IMR-90 (cell line): ENCODE data around the gene ROR2. TPM values are rescaled to one million over a fixed set of nuclear protein-coding genes. Genes with fewer than 3 reads are reported as not detected.

ENCODE experiments used
- ATAC-seq: fragments of 200-7000 bp; cut with Tn5 transposase; 2 replicates; pipeline ENCODE4 v1.9.1; 2020; ENCODE audit warnings: low read depth, mild to moderate bottlenecking, moderate library complexity
- BruUV-seq: library from RNA; stranded (reverse); fragments of 400-500 nt; replicated peaks from 2 replicates; lab custom pipeline; 2021; lab: Mats Ljungman, UMichigan
- CTCF ChIA-PET: fragments of 300-600 bp; formaldehyde crosslinking; extraction: SDS; loops from one replicate; lab custom pipeline; 2021; ENCODE audit warnings: antibody characterized with exemption; lab: Yijun Ruan, JAX
- POLR2A ChIA-PET: fragments of 300-600 bp; sonication (Branson Sonifier 250); formaldehyde crosslinking; loops from one replicate; lab custom pipeline; 2022; ENCODE audit warnings: antibody characterized with exemption; ENCODE audit not compliant: unreplicated experiment; lab: Charles Lee
- DNase-seq: peaks from one replicate; pipeline ENCODE4 v3.0.0; 2013
- H2AFZ ChIP-seq: replicated peaks from 2 replicates; pipeline ENCODE3; 2013; ENCODE audit warnings: low read length, mild to moderate bottlenecking; ENCODE audit not compliant: poor library complexity
- H2AK5ac ChIP-seq: 2 replicates; pipeline ENCODE4 v1.6.1; 2013; ENCODE audit warnings: low read depth, low read length, inconsistent platforms
- H2AK9ac ChIP-seq: replicated peaks from 2 replicates; pipeline ENCODE3; 2013; ENCODE audit warnings: mild to moderate bottlenecking, low read depth, low read length, moderate library complexity; ENCODE audit not compliant: poor library complexity
- H2BK120ac ChIP-seq: 2 replicates; pipeline ENCODE4 v1.6.1; 2013; ENCODE audit warnings: low read depth, low read length, inconsistent platforms
- H2BK15ac ChIP-seq: 3 replicates; pipeline ENCODE4 v1.6.1; 2013; ENCODE audit warnings: low read depth, low read length, inconsistent platforms
- H2BK20ac ChIP-seq: 2 replicates; pipeline ENCODE4 v1.6.1; 2013; ENCODE audit warnings: low read depth, mild to moderate bottlenecking, inconsistent platforms, low read length, moderate library complexity
- H2BK5ac ChIP-seq: 2 replicates; pipeline ENCODE4 v1.6.1; 2013; ENCODE audit warnings: mild to moderate bottlenecking, low read depth, low read length, inconsistent platforms; ENCODE audit not compliant: poor library complexity, severe bottlenecking
- H3K14ac ChIP-seq: replicated peaks from 2 replicates; pipeline ENCODE4 v1.6.1; 2013; ENCODE audit warnings: low read depth, low read length, inconsistent platforms
- H3K18ac ChIP-seq: 2 replicates; pipeline ENCODE4 v1.6.1; 2013; ENCODE audit warnings: low read depth, low read length, control low read depth
- H3K23ac ChIP-seq: 2 replicates; pipeline ENCODE4 v1.6.1; 2013; ENCODE audit warnings: low read depth, low read length, inconsistent platforms
- H3K27ac ChIP-seq: 2 replicates; pipeline ENCODE4 v1.5.1; 2013; ENCODE audit warnings: mild to moderate bottlenecking, control low read depth, low read length; ENCODE audit not compliant: insufficient read depth
- H3K27me3 ChIP-seq: 2 replicates; pipeline ENCODE4 v1.6.1; 2013; ENCODE audit warnings: low read length; ENCODE audit not compliant: control insufficient read depth, insufficient read depth
- H3K36me3 ChIP-seq: 2 replicates; pipeline ENCODE4 v1.6.1; 2013; ENCODE audit warnings: low read length, mixed read lengths; ENCODE audit not compliant: control insufficient read depth, insufficient read depth
- H3K4ac ChIP-seq: 2 replicates; pipeline ENCODE4 v1.6.1; 2013; ENCODE audit warnings: low read depth, low read length, inconsistent platforms
- H3K4me1 ChIP-seq: 2 replicates; pipeline ENCODE4 v1.6.1; 2013; ENCODE audit warnings: low read length, mixed read lengths; ENCODE audit not compliant: control insufficient read depth, insufficient read depth
- H3K4me2 ChIP-seq: 2 replicates; pipeline ENCODE4 v1.6.1; 2013; ENCODE audit warnings: low read depth, mild to moderate bottlenecking, control low read depth, low read length, moderate library complexity
- H3K4me3 ChIP-seq: 2 replicates; pipeline ENCODE4 v1.5.1; 2013; ENCODE audit warnings: low read depth, mild to moderate bottlenecking, control low read depth, low read length, moderate library complexity; ENCODE audit not compliant: insufficient read depth
- H3K56ac ChIP-seq: 2 replicates; pipeline ENCODE4 v1.6.1; 2013; ENCODE audit warnings: low read length, inconsistent platforms; ENCODE audit not compliant: insufficient read depth; ENCODE audit errors: extremely low read depth
- H3K79me1 ChIP-seq, 2 experiments: 2 replicates each; pipeline ENCODE4 v1.6.1; 2013; ENCODE audit warnings: low read length in 2 of 2, inconsistent platforms in 1 of 2, low read depth in 1 of 2
- H3K9ac ChIP-seq: 2 replicates; pipeline ENCODE4 v1.6.1; 2013; ENCODE audit warnings: low read depth, low read length, control low read depth
- H3K9me1 ChIP-seq: 2 replicates; pipeline ENCODE4 v1.6.1; 2013; ENCODE audit warnings: low read length, inconsistent platforms; ENCODE audit not compliant: insufficient read depth
- H3K9me3 ChIP-seq: 2 replicates; pipeline ENCODE4 v1.6.1; 2013; ENCODE audit warnings: low read length; ENCODE audit not compliant: control insufficient read depth, insufficient read depth
- H4K20me1 ChIP-seq: 2 replicates; pipeline ENCODE4 v1.6.1; 2013; ENCODE audit warnings: low read length, inconsistent platforms; ENCODE audit not compliant: insufficient read depth
- H4K5ac ChIP-seq: 2 replicates; pipeline ENCODE4 v1.6.1; 2013; ENCODE audit warnings: mild to moderate bottlenecking, low read depth, low read length, control low read depth
- H4K8ac ChIP-seq, 2 experiments: 2 replicates each; pipeline ENCODE4 v1.6.1; 2013; ENCODE audit warnings: low read depth in 2 of 2, low read length in 2 of 2, control low read depth in 1 of 2, inconsistent platforms in 1 of 2
- H4K91ac ChIP-seq: 2 replicates; pipeline ENCODE4 v1.6.1; 2013; ENCODE audit warnings: low read depth, low read length, inconsistent platforms; ENCODE audit not compliant: insufficient read depth
- BHLHE40 ChIP-seq: fragments of 150-350 bp; IDR thresholded peaks from 2 replicates; pipeline ENCODE4 v1.6.1; 2016; ENCODE audit warnings: mild to moderate bottlenecking, low read depth, low read length
- CEBPB ChIP-seq: IDR thresholded peaks from 2 replicates; pipeline ENCODE4 v1.6.1; 2012; ENCODE audit warnings: low read depth, low read length, improper control_type of control experiment
- CHD1 ChIP-seq: IDR thresholded peaks from 2 replicates; pipeline ENCODE4 v1.6.1; 2012; ENCODE audit warnings: low read depth, low read length, improper control_type of control experiment
- CTCF ChIP-seq: conservative IDR thresholded peaks from 2 replicates; pipeline ENCODE4 v1.5.1; 2012; ENCODE audit warnings: mild to moderate bottlenecking, low read depth, low read length, improper control_type of control experiment
- ELK1 ChIP-seq: fragments of 150-350 bp; IDR thresholded peaks from 2 replicates; pipeline ENCODE4 v1.6.1; 2016; ENCODE audit warnings: low read depth, mild to moderate bottlenecking, low read length, moderate library complexity, borderline replicate concordance
- FOS ChIP-seq: fragments of 150-350 bp; IDR thresholded peaks from 2 replicates; pipeline ENCODE4 v1.6.1; 2016; ENCODE audit warnings: low read depth, low read length
- MAFK ChIP-seq: IDR thresholded peaks from 2 replicates; pipeline ENCODE4 v1.6.1; 2012; ENCODE audit warnings: low read depth, low read length, improper control_type of control experiment
- MAZ ChIP-seq: IDR thresholded peaks from 2 replicates; pipeline ENCODE4 v1.6.1; 2012; ENCODE audit warnings: low read depth, mild to moderate bottlenecking, low read length, improper control_type of control experiment, moderate library complexity, borderline replicate concordance
- MXI1 ChIP-seq: IDR thresholded peaks from 2 replicates; pipeline ENCODE4 v1.6.1; 2012; ENCODE audit warnings: low read depth, mild to moderate bottlenecking, low read length, moderate library complexity, borderline replicate concordance
- NFE2L2 ChIP-seq: fragments of 150-350 bp; IDR thresholded peaks from 2 replicates; pipeline ENCODE4 v1.6.1; 2016; ENCODE audit warnings: low read depth, mild to moderate bottlenecking, low read length
- POLR2A ChIP-seq: IDR thresholded peaks from 2 replicates; pipeline ENCODE4 v1.6.1; 2012; ENCODE audit warnings: mild to moderate bottlenecking, low read depth, low read length
- RAD21 ChIP-seq: IDR thresholded peaks from 2 replicates; pipeline ENCODE4 v1.6.1; 2012; ENCODE audit warnings: low read length, improper control_type of control experiment
- RCOR1 ChIP-seq: IDR thresholded peaks from 2 replicates; pipeline ENCODE4 v1.6.1; 2012; ENCODE audit warnings: mild to moderate bottlenecking, low read length, improper control_type of control experiment; ENCODE audit not compliant: insufficient replicate concordance
- RFX5 ChIP-seq: IDR thresholded peaks from 2 replicates; pipeline ENCODE4 v1.8.0; 2012; ENCODE audit warnings: low read depth, mild to moderate bottlenecking, low read length, moderate library complexity
- USF2 ChIP-seq: fragments of 150-350 bp; IDR thresholded peaks from 2 replicates; pipeline ENCODE4 v1.6.1; 2017; ENCODE audit warnings: mild to moderate bottlenecking, antibody characterized with exemption, low read length, low read depth
- WGBS, 2 experiments: methylation state at CpG; one replicate each; pipeline versions ENCODE4 v1.1.5 to v1.1.7; 2013; ENCODE audit warnings: missing lambda C conversion rate in 2 of 2; ENCODE audit not compliant: insufficient read length in 1 of 2; ENCODE audit errors: extremely low coverage in 2 of 2; 5-methylcytosine and 5-hydroxymethylcytosine counted together
- dilution Hi-C: fragments of 300-500 bp; cut with HindIII; formaldehyde crosslinking; loops from one replicate; pipeline ENCODE4 v1.14.3; 2018; ENCODE audit warnings: low sequenced_read_pairs; ENCODE audit not compliant: unreplicated experiment
- in situ Hi-C: fragments of 300-500 bp; cut with MboI; formaldehyde crosslinking; loops from 3 replicates; pipeline ENCODE4 v1.14.3; 2019; ENCODE audit warnings: low sequenced_read_pairs, inconsistent platforms, mixed read lengths
- intact Hi-C: fragments of 100-400 bp; cut with micrococcal nuclease; formaldehyde crosslinking; loops from 2 replicates; pipeline ENCODE4 v1.10.0; 2022
- polyA plus RNA-seq, 3 experiments: library from polyadenylated mRNA; depleted of rRNA; stranded (reverse); fragments of >200 nt; gene quantifications; 2 replicates each; pipeline ENCODE4 v1.2.3, GENCODE V29; 2012; ENCODE audit warnings: low replicate concordance in 1 of 3
- total RNA-seq: library from RNA; depleted of rRNA; stranded (reverse); fragments of >200 nt; gene quantifications from 2 replicates; pipeline ENCODE4 v1.2.3, GENCODE V29; 2012

The ROR2 gene
- total and polyA plus RNA-seq, 2 of the 4 experiments (the other 2 are of a cell fraction) = 2.3 to 4.8 TPM

- ChIA-PET CTCF (no interaction called here), POLR2A (no interaction called here)
- Histone ChIP-seq H3K36me3 (no peaks in the 10 kb centered on the region), H3K9me3 (0 out of 2 replicates have a peak, but pooled peaks cover 5% of the 10 kb centered on the region), H4K20me1 (0 out of 2 replicates have a peak, but pooled peaks cover 4% of the 10 kb centered on the region), H3K56ac (no peak overlapping the region), H3K4me3 (no peak overlapping the region), H2AK5ac (peak overlapping the region; percentile 58; the same call in 1 of the 2 replicates), H3K79me1 (no peaks in the 10 kb centered on the region; a peak in 1 of 4 replicates), H3K18ac (no peak overlapping the region; the same call in 1 of the 2 replicates), H4K91ac (no peak overlapping the region), H3K4me2 (no peak overlapping the region), H4K5ac (no peak overlapping the region), H2AFZ (peak overlapping the region; percentile 13), H3K27ac (no peak overlapping the region), H2BK15ac (no peak overlapping the region), H3K9ac (no peak overlapping the region), H4K8ac (no peak overlapping the region), H2BK120ac (no peak overlapping the region), H2BK20ac (no peak overlapping the region; the same call in 1 of the 2 replicates), H3K27me3 (peaks cover 9% of the 10 kb centered on the region; the same call in 1 of the 2 replicates), H2AK9ac (no peak overlapping the region), H3K9me1 (peaks cover 5% of the 10 kb centered on the region; the same call in 1 of the 2 replicates), H2BK5ac (no peak overlapping the region), H3K14ac (no peak overlapping the region), H3K4me1 (peaks cover 12% of the 10 kb centered on the region; the same call in 1 of the 2 replicates), H3K4ac (no peak overlapping the region), H3K23ac (no peak overlapping the region; the same call in 1 of the 2 replicates)
- WGBS, 2 experiments = 41% methylated on average over 4 of the region's 18 CpGs; no CpG with 5 or more reads in 1 of the 2 experiments
- in situ Hi-C loops (no loop called here), dilution Hi-C loops (no loop called here), intact Hi-C loops (no loop called here)
- TF ChIP-seq CEBPB = no peak
- no peak for TF ChIP-seq RFX5
- TF ChIP-seq BHLHE40 = no peak
- TF ChIP-seq ELK1 = no peak
- TF ChIP-seq MAFK = no peak
- TF ChIP-seq POLR2A = no peak
- TF ChIP-seq MAZ = no peak
- TF ChIP-seq CHD1 = no peak
- no peak for TF ChIP-seq RCOR1
- TF ChIP-seq RAD21 = no peak
- TF ChIP-seq USF2 = no peak
- TF ChIP-seq NFE2L2 = no peak
- no peak for TF ChIP-seq MXI1
- TF ChIP-seq FOS = no peak
- no peak for TF ChIP-seq CTCF
- BruUV-seq = no TSS peak
- peak; percentile 25 for ATAC-seq
- no peak for DNase-seq
Observed at GRCh38 chr9:91824601-91825305, 125.3 kb downstream of the ROR2 start.
